SK-N-SH (cell line): ENCODE results near the gene EXOC3.

ENCODE experiments used
- CHD2 ChIP-seq: fragments of 150-350 bp; IDR thresholded peaks from 2 replicates; pipeline ENCODE4 v1.6.1; 2018; ENCODE audit warnings: low read length; ENCODE audit not compliant: partially characterized antibody
- EP300 ChIP-seq, 2 experiments: IDR thresholded peaks; 2 replicates each; pipeline versions ENCODE4 v1.4.0 to v1.6.1; 2012; ENCODE audit warnings: borderline replicate concordance in 1 of 2, low read depth in 1 of 2, low read length in 1 of 2
- FOXJ3 ChIP-seq: sonication (generic); formaldehyde crosslinking; IDR thresholded peaks from 2 replicates; pipeline ENCODE4 v1.5.1; 2020; ENCODE audit warnings: mild to moderate bottlenecking, missing genetic modification reagents
- NRF1 ChIP-seq: IDR thresholded peaks from 2 replicates; pipeline ENCODE4 v1.6.1; 2012; ENCODE audit warnings: low read depth, mild to moderate bottlenecking, low read length
- RCOR1 ChIP-seq: fragments of 150-350 bp; IDR thresholded peaks from 2 replicates; pipeline ENCODE4 v1.6.1; 2017; ENCODE audit warnings: antibody characterized with exemption, low read length
- RFX5 ChIP-seq: IDR thresholded peaks from 2 replicates; pipeline ENCODE4 v1.6.1; 2012; ENCODE audit warnings: mild to moderate bottlenecking, improper control_type of control experiment, low read length
- SMC3 ChIP-seq: IDR thresholded peaks from 2 replicates; pipeline ENCODE4 v1.6.1; 2012; ENCODE audit warnings: low read depth, low read length, improper control_type of control experiment
- TF ChIP-seq, protein P1 (sequence below): fragments of 200-600 bp; sonication (generic); IDR thresholded peaks from 2 replicates; pipeline ENCODE4 v1.6.1; 2017; ENCODE audit warnings: antibody characterized with exemption, mild to moderate bottlenecking, moderate library complexity
- TF ChIP-seq, protein P2 (sequence below): IDR thresholded peaks from 2 replicates; pipeline ENCODE4 v1.6.1; 2012; ENCODE audit warnings: mild to moderate bottlenecking, low read depth, low read length, moderate library complexity
- TF ChIP-seq, protein P3 (sequence below): fragments of 150-350 bp; IDR thresholded peaks from 2 replicates; pipeline ENCODE4 v1.6.1; 2017; ENCODE audit warnings: antibody characterized with exemption, low read length, low read depth, borderline replicate concordance
- TF ChIP-seq, protein P4 (sequence below): IDR thresholded peaks from 2 replicates; pipeline ENCODE4 v1.4.0; 2012; ENCODE audit warnings: low read depth

DNA sequence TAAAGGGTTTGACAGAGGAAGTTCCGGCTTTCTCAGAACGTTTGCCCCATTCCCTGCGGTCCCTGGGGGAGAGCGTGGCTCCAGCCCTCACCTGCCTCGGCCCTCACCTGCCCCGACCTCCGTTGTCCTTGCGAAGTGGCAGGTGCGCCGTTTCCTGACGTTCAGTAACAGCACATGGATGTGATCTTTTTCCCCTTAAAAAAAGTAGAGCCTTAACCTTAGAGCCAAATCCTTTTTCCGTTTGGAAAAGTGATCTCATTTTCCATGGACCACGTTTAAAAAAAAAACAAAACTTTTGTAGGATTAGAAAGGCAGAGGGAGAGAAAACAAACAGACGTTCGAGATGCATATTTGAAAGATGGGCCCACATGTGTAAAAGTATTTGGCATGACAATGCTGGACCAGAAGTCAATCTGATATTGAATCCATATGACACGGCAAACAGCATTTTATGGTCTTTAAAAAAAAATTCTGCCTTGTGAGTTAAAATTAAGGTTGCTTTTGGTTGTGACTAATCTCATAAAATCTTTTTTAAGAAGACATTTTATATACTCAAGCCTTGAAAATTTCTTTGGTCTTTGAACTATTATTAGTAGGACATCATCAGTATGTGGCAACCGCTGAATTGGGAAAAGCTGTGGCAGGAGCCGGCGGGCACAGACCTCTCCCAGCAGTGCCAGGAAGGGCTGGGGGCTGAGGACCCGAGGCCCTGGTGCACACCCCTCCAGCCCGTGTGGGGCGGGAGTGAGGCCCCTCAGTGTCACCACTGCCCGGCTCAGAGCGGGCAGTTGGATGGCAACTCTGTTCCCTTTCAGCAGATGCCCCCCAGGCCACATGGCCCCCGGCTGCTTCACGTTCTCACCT is 42.5 kb upstream of the EXOC3 start:
- TF ChIP-seq SMC3 = no peak
- no peak for TF ChIP-seq EP300 (IDR thresholded peaks at IDR 0.05; ENCODE audit: borderline replicate concordance in 1 of 2, low read depth in 1 of 2, low read length in 1 of 2)
- TF ChIP-seq, protein P1, sequence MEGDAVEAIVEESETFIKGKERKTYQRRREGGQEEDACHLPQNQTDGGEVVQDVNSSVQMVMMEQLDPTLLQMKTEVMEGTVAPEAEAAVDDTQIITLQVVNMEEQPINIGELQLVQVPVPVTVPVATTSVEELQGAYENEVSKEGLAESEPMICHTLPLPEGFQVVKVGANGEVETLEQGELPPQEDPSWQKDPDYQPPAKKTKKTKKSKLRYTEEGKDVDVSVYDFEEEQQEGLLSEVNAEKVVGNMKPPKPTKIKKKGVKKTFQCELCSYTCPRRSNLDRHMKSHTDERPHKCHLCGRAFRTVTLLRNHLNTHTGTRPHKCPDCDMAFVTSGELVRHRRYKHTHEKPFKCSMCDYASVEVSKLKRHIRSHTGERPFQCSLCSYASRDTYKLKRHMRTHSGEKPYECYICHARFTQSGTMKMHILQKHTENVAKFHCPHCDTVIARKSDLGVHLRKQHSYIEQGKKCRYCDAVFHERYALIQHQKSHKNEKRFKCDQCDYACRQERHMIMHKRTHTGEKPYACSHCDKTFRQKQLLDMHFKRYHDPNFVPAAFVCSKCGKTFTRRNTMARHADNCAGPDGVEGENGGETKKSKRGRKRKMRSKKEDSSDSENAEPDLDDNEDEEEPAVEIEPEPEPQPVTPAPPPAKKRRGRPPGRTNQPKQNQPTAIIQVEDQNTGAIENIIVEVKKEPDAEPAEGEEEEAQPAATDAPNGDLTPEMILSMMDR = no peak
- TF ChIP-seq, protein P2, sequence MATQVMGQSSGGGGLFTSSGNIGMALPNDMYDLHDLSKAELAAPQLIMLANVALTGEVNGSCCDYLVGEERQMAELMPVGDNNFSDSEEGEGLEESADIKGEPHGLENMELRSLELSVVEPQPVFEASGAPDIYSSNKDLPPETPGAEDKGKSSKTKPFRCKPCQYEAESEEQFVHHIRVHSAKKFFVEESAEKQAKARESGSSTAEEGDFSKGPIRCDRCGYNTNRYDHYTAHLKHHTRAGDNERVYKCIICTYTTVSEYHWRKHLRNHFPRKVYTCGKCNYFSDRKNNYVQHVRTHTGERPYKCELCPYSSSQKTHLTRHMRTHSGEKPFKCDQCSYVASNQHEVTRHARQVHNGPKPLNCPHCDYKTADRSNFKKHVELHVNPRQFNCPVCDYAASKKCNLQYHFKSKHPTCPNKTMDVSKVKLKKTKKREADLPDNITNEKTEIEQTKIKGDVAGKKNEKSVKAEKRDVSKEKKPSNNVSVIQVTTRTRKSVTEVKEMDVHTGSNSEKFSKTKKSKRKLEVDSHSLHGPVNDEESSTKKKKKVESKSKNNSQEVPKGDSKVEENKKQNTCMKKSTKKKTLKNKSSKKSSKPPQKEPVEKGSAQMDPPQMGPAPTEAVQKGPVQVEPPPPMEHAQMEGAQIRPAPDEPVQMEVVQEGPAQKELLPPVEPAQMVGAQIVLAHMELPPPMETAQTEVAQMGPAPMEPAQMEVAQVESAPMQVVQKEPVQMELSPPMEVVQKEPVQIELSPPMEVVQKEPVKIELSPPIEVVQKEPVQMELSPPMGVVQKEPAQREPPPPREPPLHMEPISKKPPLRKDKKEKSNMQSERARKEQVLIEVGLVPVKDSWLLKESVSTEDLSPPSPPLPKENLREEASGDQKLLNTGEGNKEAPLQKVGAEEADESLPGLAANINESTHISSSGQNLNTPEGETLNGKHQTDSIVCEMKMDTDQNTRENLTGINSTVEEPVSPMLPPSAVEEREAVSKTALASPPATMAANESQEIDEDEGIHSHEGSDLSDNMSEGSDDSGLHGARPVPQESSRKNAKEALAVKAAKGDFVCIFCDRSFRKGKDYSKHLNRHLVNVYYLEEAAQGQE = no peak
- TF ChIP-seq FOXJ3 = no peak
- TF ChIP-seq, protein P3, sequence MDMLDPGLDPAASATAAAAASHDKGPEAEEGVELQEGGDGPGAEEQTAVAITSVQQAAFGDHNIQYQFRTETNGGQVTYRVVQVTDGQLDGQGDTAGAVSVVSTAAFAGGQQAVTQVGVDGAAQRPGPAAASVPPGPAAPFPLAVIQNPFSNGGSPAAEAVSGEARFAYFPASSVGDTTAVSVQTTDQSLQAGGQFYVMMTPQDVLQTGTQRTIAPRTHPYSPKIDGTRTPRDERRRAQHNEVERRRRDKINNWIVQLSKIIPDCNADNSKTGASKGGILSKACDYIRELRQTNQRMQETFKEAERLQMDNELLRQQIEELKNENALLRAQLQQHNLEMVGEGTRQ = no peak
- TF ChIP-seq NRF1 = no peak
- TF ChIP-seq RFX5 = no peak
- no peak for TF ChIP-seq RCOR1
- TF ChIP-seq, protein P4, sequence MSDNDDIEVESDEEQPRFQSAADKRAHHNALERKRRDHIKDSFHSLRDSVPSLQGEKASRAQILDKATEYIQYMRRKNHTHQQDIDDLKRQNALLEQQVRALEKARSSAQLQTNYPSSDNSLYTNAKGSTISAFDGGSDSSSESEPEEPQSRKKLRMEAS = no peak
- no peak for TF ChIP-seq CHD2
